ENCODE measurements around the gene ZNF366. TPM values are rescaled to one million over a fixed set of nuclear protein-coding genes. Genes with fewer than 3 reads are reported as not detected.

ZNF366 gene
- total RNA-seq, 1 experiment from 2014 or later, result not detected

DNA sequence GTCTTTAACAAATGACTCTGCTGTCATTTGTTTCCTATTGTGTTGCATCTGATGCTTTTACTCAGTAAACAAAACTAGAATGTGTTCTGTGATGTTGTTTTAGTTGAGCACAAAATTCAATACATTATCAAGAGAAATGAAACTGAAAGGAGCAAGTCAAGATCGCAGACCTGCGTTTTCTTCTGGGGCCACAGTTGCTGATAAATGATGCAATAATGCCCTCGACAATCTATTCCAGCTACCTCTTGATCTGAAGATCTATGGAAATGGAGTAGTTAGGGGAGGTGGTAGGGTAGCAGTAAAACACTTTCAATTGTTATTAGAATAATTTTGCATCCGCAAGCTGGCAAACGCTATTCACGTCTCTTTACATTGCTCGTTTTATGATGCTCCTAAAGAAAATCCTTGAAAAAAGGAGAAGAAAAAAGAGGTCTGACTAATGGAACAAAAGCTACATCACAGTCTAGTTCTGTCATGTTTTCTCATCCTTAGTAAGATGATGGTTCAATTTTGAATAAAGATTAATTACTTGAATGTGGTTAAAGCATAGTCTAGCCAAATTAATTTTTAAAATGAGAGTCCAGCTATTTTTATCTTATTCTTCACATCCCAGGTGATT, 1.6 kb downstream of the ZNF366 start:
- Histone ChIP-seq H4K20me1 (ENCODE audit: insufficient read depth, low read depth, low read length) (no peaks in the 10 kb centered on the region), H3K9me2 (replicated peaks; ENCODE audit: insufficient read depth, low read length) (no peaks in the 10 kb centered on the region), H3K4me3 (ENCODE audit: low read length) (no peak overlapping the region), H3K79me2 (ENCODE audit: low read length) (no peaks in the 10 kb centered on the region), H3K4me2 (ENCODE audit: low read depth, low read length, poor library complexity, severe bottlenecking) (no peak overlapping the region), H3K36me3 (ENCODE audit: insufficient read depth, low read length) (no peaks in the 10 kb centered on the region), H3K9me3 (ENCODE audit: low read length) (no peaks in the 10 kb centered on the region), H3K27me3 (ENCODE audit: low read length) (0 out of 2 replicates have a peak, but pooled peaks cover 3% of the 10 kb centered on the region), H3K4me1 (ENCODE audit: low read length) (peaks cover 4% of the 10 kb centered on the region; the same call in 1 of the 2 replicates), H3K9ac (ENCODE audit: low read length) (no peak overlapping the region), H2AFZ (ENCODE audit: low read length) (no peak overlapping the region), H3K27ac (ENCODE audit: low read length) (no peak overlapping the region)
- DNase-seq, result no peak

DNA sequence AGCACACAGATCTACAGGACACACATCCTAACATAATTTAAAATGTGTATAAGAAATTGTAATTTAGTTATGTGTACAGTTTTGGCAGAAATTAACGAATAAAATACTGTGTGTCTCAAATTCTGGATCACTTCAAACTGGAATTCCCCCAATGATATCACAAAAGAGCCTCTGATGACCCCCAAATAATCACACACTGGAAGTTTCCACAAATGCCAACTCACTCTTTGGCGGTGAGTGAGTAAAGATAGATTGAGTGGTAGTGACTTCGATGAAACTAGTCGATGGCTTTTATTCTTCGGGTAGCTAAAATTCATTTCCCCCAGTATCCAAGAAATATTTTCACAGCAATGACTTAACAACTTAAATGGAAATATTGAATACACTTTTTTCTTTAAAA, 2.2 kb downstream of the ZNF366 start:
- Histone ChIP-seq H3K4me3 (ENCODE audit: low read length) (no peak overlapping the region), H3K27me3 (ENCODE audit: low read length) (0 out of 2 replicates have a peak, but pooled peaks cover 3% of the 10 kb centered on the region), H3K4me1 (ENCODE audit: low read length) (peaks cover 4% of the 10 kb centered on the region; the same call in 1 of the 2 replicates), H3K27ac (ENCODE audit: low read length) (no peak overlapping the region), H2AFZ (ENCODE audit: low read length) (no peak overlapping the region), H3K9me2 (replicated peaks; ENCODE audit: insufficient read depth, low read length) (no peaks in the 10 kb centered on the region), H3K4me2 (ENCODE audit: low read depth, low read length, poor library complexity, severe bottlenecking) (no peak overlapping the region), H4K20me1 (ENCODE audit: insufficient read depth, low read depth, low read length) (no peaks in the 10 kb centered on the region), H3K9ac (ENCODE audit: low read length) (no peak overlapping the region), H3K36me3 (ENCODE audit: insufficient read depth, low read length) (no peaks in the 10 kb centered on the region), H3K9me3 (ENCODE audit: low read length) (no peaks in the 10 kb centered on the region), H3K79me2 (ENCODE audit: low read length) (no peaks in the 10 kb centered on the region)
- DNase-seq, result no peak

DNA sequence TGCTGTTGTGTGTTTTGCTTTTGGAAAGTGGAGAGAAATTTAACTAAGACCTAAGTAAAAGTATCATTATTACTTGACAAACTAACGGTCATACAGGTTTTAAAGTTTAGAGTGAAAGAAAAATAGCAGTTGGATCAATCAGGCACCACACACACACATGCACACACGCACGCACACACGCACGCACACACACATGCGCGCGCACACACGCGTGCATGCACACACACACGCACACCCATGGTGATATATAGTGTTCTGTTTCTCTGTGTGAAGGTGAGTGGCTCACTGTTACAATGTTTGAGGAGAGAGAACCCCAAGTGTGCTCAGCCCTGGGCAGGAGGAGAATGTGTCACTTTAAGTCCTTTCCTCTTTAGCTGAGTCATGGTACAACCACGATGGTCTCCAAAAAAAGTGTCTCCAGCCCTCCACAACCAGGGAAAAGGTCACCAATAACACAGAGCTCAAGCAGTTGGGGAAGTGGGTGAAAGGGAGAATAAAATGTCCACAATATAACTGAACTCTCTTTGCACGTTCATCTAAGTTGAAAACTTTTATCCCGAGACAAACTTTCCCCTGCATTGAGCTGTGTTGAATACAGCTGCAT, 3.2 kb downstream of the ZNF366 start:
- H3K27ac ChIP-seq (ENCODE audit: low read length), result no peak overlapping the region
- no peaks in the 10 kb centered on the region for H3K9me3 ChIP-seq (ENCODE audit: low read length)
- no peak for DNase-seq
- no peaks in the 10 kb centered on the region for H3K36me3 ChIP-seq (ENCODE audit: insufficient read depth, low read length)
- H3K4me3 ChIP-seq (ENCODE audit: low read length), result no peak overlapping the region
- H3K79me2 ChIP-seq (ENCODE audit: low read length), result no peaks in the 10 kb centered on the region
- H3K4me1 ChIP-seq (ENCODE audit: low read length), result peaks cover 4% of the 10 kb centered on the region; the same call in 1 of the 2 replicates
- 0 out of 2 replicates have a peak, but pooled peaks cover 3% of the 10 kb centered on the region for H3K27me3 ChIP-seq (ENCODE audit: low read length)
- no peak overlapping the region for H3K9ac ChIP-seq (ENCODE audit: low read length)
- H3K4me2 ChIP-seq (ENCODE audit: low read depth, low read length, poor library complexity, severe bottlenecking), result no peak overlapping the region
- no peaks in the 10 kb centered on the region for H3K9me2 ChIP-seq (replicated peaks; ENCODE audit: insufficient read depth, low read length)
- no peaks in the 10 kb centered on the region for H4K20me1 ChIP-seq (ENCODE audit: insufficient read depth, low read depth, low read length)
- no peak overlapping the region for H2AFZ ChIP-seq (ENCODE audit: low read length)

DNA sequence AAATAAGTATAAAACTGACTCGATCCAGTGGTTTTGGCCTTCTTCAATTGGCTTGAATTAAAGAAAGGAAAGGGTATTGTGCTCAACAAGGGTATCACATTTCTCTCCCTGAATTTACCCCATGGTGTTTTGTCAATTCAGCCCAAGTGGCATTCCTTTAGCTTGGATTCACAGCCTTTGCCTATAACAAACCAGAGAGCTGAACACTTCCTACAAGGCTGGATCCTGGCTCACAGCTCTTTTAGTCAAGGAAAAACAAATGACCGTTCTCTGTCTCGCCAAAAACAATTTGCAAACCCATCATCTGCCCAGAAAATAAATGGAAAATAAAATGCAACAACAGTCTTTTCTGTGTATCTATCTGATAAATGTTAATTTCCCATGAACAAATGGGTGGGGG, 5.7 kb downstream of the ZNF366 start:
- no peaks in the 10 kb centered on the region for H4K20me1 ChIP-seq (ENCODE audit: insufficient read depth, low read depth, low read length)
- no peak overlapping the region for H3K9ac ChIP-seq (ENCODE audit: low read length)
- 0 out of 2 replicates have a peak, but pooled peaks cover 3% of the 10 kb centered on the region for H3K27me3 ChIP-seq (ENCODE audit: low read length)
- H3K9me3 ChIP-seq (ENCODE audit: low read length), result no peaks in the 10 kb centered on the region
- H3K79me2 ChIP-seq (ENCODE audit: low read length), result no peaks in the 10 kb centered on the region
- no peak overlapping the region for H3K4me3 ChIP-seq (ENCODE audit: low read length)
- H3K36me3 ChIP-seq (ENCODE audit: insufficient read depth, low read length), result no peaks in the 10 kb centered on the region
- H2AFZ ChIP-seq (ENCODE audit: low read length), result no peak overlapping the region
- no peak for DNase-seq
- H3K27ac ChIP-seq (ENCODE audit: low read length), result no peak overlapping the region
- no peaks in the 10 kb centered on the region for H3K9me2 ChIP-seq (replicated peaks; ENCODE audit: insufficient read depth, low read length)
- H3K4me2 ChIP-seq (ENCODE audit: low read depth, low read length, poor library complexity, severe bottlenecking), result no peak overlapping the region
- H3K4me1 ChIP-seq (ENCODE audit: low read length), result no peaks in the 10 kb centered on the region

DNA sequence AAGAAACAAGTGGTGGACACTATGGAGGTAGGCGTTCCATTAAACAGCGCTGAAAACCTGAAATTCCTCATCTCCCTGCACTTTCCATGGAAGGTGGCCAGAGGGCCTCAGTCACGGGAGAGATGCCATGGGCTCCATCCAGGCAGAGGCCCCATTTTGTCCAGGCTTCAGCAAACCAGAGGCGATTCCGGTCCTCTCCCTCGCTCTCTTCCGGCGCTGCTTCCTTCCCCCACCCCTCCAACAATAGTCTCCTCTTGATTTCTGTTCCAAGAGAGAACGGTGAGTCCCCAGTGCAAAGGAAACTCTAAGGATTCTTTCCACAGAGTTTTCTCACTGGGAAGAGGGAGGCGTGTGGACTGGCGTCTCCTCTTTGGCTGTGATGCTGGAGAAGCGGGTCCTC, 7.5 kb downstream of the ZNF366 start:
- H3K27ac ChIP-seq (ENCODE audit: low read length), result no peak overlapping the region
- H3K27me3 ChIP-seq (ENCODE audit: low read length), result 0 out of 2 replicates have a peak, but pooled peaks cover 3% of the 10 kb centered on the region
- H3K4me3 ChIP-seq (ENCODE audit: low read length), result no peak overlapping the region
- H3K4me1 ChIP-seq (ENCODE audit: low read length), result no peaks in the 10 kb centered on the region
- H3K79me2 ChIP-seq (ENCODE audit: low read length), result no peaks in the 10 kb centered on the region
- no peak overlapping the region for H3K9ac ChIP-seq (ENCODE audit: low read length)
- H3K9me2 ChIP-seq (replicated peaks; ENCODE audit: insufficient read depth, low read length), result no peaks in the 10 kb centered on the region
- no peak overlapping the region for H3K4me2 ChIP-seq (ENCODE audit: low read depth, low read length, poor library complexity, severe bottlenecking)
- H2AFZ ChIP-seq (ENCODE audit: low read length), result no peak overlapping the region
- H4K20me1 ChIP-seq (ENCODE audit: insufficient read depth, low read depth, low read length), result no peaks in the 10 kb centered on the region
- no peaks in the 10 kb centered on the region for H3K9me3 ChIP-seq (ENCODE audit: low read length)
- H3K36me3 ChIP-seq (ENCODE audit: insufficient read depth, low read length), result no peaks in the 10 kb centered on the region
- no peak for DNase-seq

DNA sequence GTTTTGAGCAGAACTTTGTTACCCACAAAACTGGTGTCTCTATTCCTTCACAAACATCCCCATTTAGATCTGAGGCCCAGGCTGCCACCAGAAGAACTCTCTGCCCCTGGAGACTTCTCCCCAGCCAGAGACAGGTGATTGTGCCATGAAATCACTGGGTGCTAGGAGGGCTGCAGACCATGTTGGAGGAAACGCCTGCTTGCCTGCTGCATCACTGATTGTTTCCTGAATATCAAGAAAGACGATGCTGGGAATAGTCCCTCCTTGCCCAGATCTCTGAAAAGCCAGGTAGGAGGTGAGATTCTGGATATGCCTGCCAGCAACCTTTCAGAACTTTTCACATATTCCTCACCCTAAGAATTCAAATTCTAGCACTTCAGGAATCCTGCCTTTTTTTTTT, 8.1 kb downstream of the ZNF366 start:
- Histone ChIP-seq H3K4me1 (ENCODE audit: low read length) (no peaks in the 10 kb centered on the region), H3K27ac (ENCODE audit: low read length) (no peak overlapping the region), H3K79me2 (ENCODE audit: low read length) (no peaks in the 10 kb centered on the region), H3K27me3 (ENCODE audit: low read length) (0 out of 2 replicates have a peak, but pooled peaks cover 3% of the 10 kb centered on the region), H3K9ac (ENCODE audit: low read length) (no peak overlapping the region), H4K20me1 (ENCODE audit: insufficient read depth, low read depth, low read length) (no peaks in the 10 kb centered on the region), H3K4me2 (ENCODE audit: low read depth, low read length, poor library complexity, severe bottlenecking) (no peak overlapping the region), H3K9me2 (replicated peaks; ENCODE audit: insufficient read depth, low read length) (no peaks in the 10 kb centered on the region), H3K9me3 (ENCODE audit: low read length) (no peaks in the 10 kb centered on the region), H2AFZ (ENCODE audit: low read length) (no peak overlapping the region), H3K36me3 (ENCODE audit: insufficient read depth, low read length) (no peaks in the 10 kb centered on the region), H3K4me3 (ENCODE audit: low read length) (no peak overlapping the region)
- DNase-seq, result no peak

DNA sequence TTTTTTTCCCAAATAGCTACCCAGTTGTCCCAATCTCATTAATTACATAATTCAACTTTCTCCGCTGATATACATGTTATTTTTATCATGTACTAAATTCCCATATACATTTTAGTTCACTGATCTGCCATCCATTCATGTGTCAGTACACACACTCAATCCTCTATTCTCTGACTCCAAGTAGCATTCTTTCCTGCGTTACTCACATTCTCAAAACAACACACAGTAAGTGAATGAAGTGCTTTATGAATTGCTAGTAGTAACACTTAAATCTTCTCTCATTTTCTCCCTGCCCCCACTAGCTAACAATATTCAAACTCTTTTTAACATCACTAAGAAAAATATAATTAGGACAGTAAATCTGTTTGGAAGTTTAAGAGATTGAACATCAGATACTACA, 8.9 kb downstream of the ZNF366 start:
- Histone ChIP-seq H3K4me1 (ENCODE audit: low read length) (no peaks in the 10 kb centered on the region), H3K36me3 (ENCODE audit: insufficient read depth, low read length) (no peaks in the 10 kb centered on the region), H3K4me3 (ENCODE audit: low read length) (no peak overlapping the region), H3K9ac (ENCODE audit: low read length) (no peak overlapping the region), H3K79me2 (ENCODE audit: low read length) (no peaks in the 10 kb centered on the region), H2AFZ (ENCODE audit: low read length) (no peak overlapping the region), H3K9me3 (ENCODE audit: low read length) (no peaks in the 10 kb centered on the region), H3K4me2 (ENCODE audit: low read depth, low read length, poor library complexity, severe bottlenecking) (no peak overlapping the region), H3K9me2 (replicated peaks; ENCODE audit: insufficient read depth, low read length) (no peaks in the 10 kb centered on the region), H3K27me3 (ENCODE audit: low read length) (no peaks in the 10 kb centered on the region), H3K27ac (ENCODE audit: low read length) (no peak overlapping the region), H4K20me1 (ENCODE audit: insufficient read depth, low read depth, low read length) (no peaks in the 10 kb centered on the region)
- DNase-seq, result no peak

DNA sequence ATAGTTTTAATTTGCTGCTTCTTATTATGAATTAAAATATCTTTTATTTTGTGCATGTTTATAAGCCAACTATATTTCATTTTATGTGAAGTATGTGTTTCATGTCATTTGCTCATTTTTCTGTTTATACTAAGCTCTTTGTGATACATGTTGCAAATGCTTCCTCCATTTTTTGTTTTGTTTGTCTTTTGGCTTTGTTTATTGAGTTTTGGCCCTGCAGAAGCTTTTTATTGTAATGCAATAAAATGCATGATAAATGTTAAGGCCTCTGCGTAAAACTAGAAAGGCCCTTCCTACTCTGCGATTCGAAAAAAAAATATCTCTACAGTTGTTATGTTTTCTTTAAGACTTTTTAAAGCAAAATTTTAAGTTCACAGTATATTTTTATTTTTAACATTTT, 9.4 kb downstream of the ZNF366 start:
- no peaks in the 10 kb centered on the region for H3K79me2 ChIP-seq (ENCODE audit: low read length)
- no peak for DNase-seq
- no peak overlapping the region for H3K9ac ChIP-seq (ENCODE audit: low read length)
- no peaks in the 10 kb centered on the region for H3K27me3 ChIP-seq (ENCODE audit: low read length)
- no peak overlapping the region for H2AFZ ChIP-seq (ENCODE audit: low read length)
- no peak overlapping the region for H3K4me2 ChIP-seq (ENCODE audit: low read depth, low read length, poor library complexity, severe bottlenecking)
- no peak overlapping the region for H3K27ac ChIP-seq (ENCODE audit: low read length)
- no peaks in the 10 kb centered on the region for H3K36me3 ChIP-seq (ENCODE audit: insufficient read depth, low read length)
- H3K4me3 ChIP-seq (ENCODE audit: low read length), result no peak overlapping the region
- H3K9me2 ChIP-seq (replicated peaks; ENCODE audit: insufficient read depth, low read length), result no peaks in the 10 kb centered on the region
- no peaks in the 10 kb centered on the region for H3K4me1 ChIP-seq (ENCODE audit: low read length)
- H4K20me1 ChIP-seq (ENCODE audit: insufficient read depth, low read depth, low read length), result no peaks in the 10 kb centered on the region
- no peaks in the 10 kb centered on the region for H3K9me3 ChIP-seq (ENCODE audit: low read length)

All from Karpas-422 (cell line).